H1 (cell line): ENCODE measurements around the gene UMAD1. TPM values are rescaled to one million over a fixed set of nuclear protein-coding genes. Genes with fewer than 3 reads are reported as not detected.

Source experiments
- CTCF ChIA-PET: fragments of 300-600 bp; sonication (Branson Sonifier 250); formaldehyde crosslinking; loops from one replicate; lab custom pipeline; 2021; ENCODE audit not compliant: partially characterized antibody; lab: Charles Lee
- POLR2A ChIA-PET: fragments of 300-600 bp; sonication (Branson Sonifier 250); formaldehyde crosslinking; loops from one replicate; lab custom pipeline; 2021; ENCODE audit warnings: inconsistent platforms; ENCODE audit not compliant: partially characterized antibody; lab: Charles Lee
- DNase-seq, 2 experiments: peaks; one replicate each; pipeline versions ENCODE4 v3.0.0 to v3.0.0-alpha.2; 2010 to 2022; ENCODE audit warnings: low spot score in 2 of 2, low read depth in 1 of 2, mixed read lengths in 1 of 2
- FAIRE-seq: peaks from 2 replicates; lab custom pipeline; 2011; peaks lifted over from hg19 to GRCh38; lab: Jason Lieb, UNC
- H2AFZ ChIP-seq: 2 replicates; pipeline ENCODE4 v1.8.1; 2012; ENCODE audit warnings: low read length, inconsistent platforms
- H2AK5ac ChIP-seq: 2 replicates; pipeline ENCODE4 v1.6.1; 2013; ENCODE audit warnings: low read depth, low read length
- H2BK120ac ChIP-seq: replicated peaks from 2 replicates; pipeline ENCODE3; 2013; ENCODE audit warnings: low read depth, low read length, inconsistent platforms
- H2BK12ac ChIP-seq: 2 replicates; pipeline ENCODE4 v1.6.1; 2013; ENCODE audit warnings: low read depth, low read length
- H2BK15ac ChIP-seq: 2 replicates; pipeline ENCODE4 v1.6.1; 2013; ENCODE audit warnings: low read length
- H2BK20ac ChIP-seq: 2 replicates; pipeline ENCODE4 v1.6.1; 2013; ENCODE audit warnings: low read length
- H2BK5ac ChIP-seq: 2 replicates; pipeline ENCODE4 v1.6.1; 2013; ENCODE audit warnings: low read depth, low read length
- H3K14ac ChIP-seq: 2 replicates; pipeline ENCODE4 v1.6.1; 2013; ENCODE audit warnings: inconsistent platforms; ENCODE audit not compliant: insufficient read length
- H3K18ac ChIP-seq: 2 replicates; pipeline ENCODE4 v1.6.1; 2013; ENCODE audit warnings: low read length; ENCODE audit errors: extremely low read depth
- H3K23ac ChIP-seq: 2 replicates; pipeline ENCODE4 v1.6.1; 2013; ENCODE audit warnings: inconsistent platforms; ENCODE audit not compliant: insufficient read length
- H3K23me2 ChIP-seq: 2 replicates; pipeline ENCODE4 v1.6.1; 2013; ENCODE audit warnings: low read depth, low read length
- H3K27ac ChIP-seq: 2 replicates; pipeline ENCODE4 v1.6.1; 2011; ENCODE audit warnings: low read depth, low read length, inconsistent platforms
- H3K27me3 ChIP-seq, 4 experiments: replicated peaks in 1 of 4; 1 replicate in 1 of 4; 2 replicates in 3 of 4; pipeline versions ENCODE4 v1.6.1 to v1.8.1; 2011 to 2013; ENCODE audit warnings: low read length in 3 of 4, mild to moderate bottlenecking in 3 of 4, inconsistent platforms in 2 of 4, mixed read lengths in 2 of 4, moderate library complexity in 1 of 4; ENCODE audit not compliant: control insufficient read depth in 3 of 4, insufficient read depth in 3 of 4; ENCODE audit errors: extremely low read depth in 1 of 4
- H3K36me3 ChIP-seq, 4 experiments: 2 replicates each; pipeline versions ENCODE4 v1.6.1 to v1.8.1; 2011 to 2013; ENCODE audit warnings: mild to moderate bottlenecking in 4 of 4, low read length in 3 of 4, moderate library complexity in 2 of 4, control low read depth in 1 of 4, inconsistent platforms in 1 of 4; ENCODE audit not compliant: insufficient read depth in 4 of 4, control insufficient read depth in 2 of 4
- H3K4ac ChIP-seq: replicated peaks from 2 replicates; pipeline ENCODE3; 2013; ENCODE audit warnings: low read length, low read depth, mixed read lengths, inconsistent platforms; ENCODE audit not compliant: insufficient read length
- H3K4me1 ChIP-seq, 4 experiments: replicated peaks in 1 of 4; 1 replicate in 1 of 4; 2 replicates in 3 of 4; pipeline versions ENCODE4 v1.6.1 to v1.8.1; 2011 to 2013; ENCODE audit warnings: low read length in 3 of 4, inconsistent platforms in 2 of 4, mixed read lengths in 1 of 4; ENCODE audit not compliant: insufficient read depth in 4 of 4, control insufficient read depth in 3 of 4
- H3K4me2 ChIP-seq, 2 experiments: 2 replicates each; pipeline versions ENCODE4 v1.6.1 to v1.8.1; 2011 to 2013; ENCODE audit warnings: low read depth in 2 of 2, low read length in 2 of 2, control low read depth in 1 of 2, inconsistent platforms in 1 of 2, mild to moderate bottlenecking in 1 of 2; ENCODE audit not compliant: insufficient read depth in 1 of 2
- H3K4me3 ChIP-seq, 4 experiments: fragments of 200-600, 300-600 bp in 1 of 4; sonication (generic), shearing (Covaris generic), sonication (Bioruptor Twin) in 1 of 4; 2 replicates each; pipeline versions ENCODE4 v1.5.1 to v1.8.1; 2011 to 2016; ENCODE audit warnings: low read length in 4 of 4, low read depth in 3 of 4, control low read depth in 2 of 4, inconsistent platforms in 2 of 4, mild to moderate bottlenecking in 2 of 4, mixed read lengths in 1 of 4, moderate library complexity in 1 of 4; ENCODE audit not compliant: insufficient read depth in 2 of 4; ENCODE audit errors: extremely low read depth in 1 of 4
- H3K56ac ChIP-seq: replicated peaks from 2 replicates; pipeline ENCODE3; 2013; ENCODE audit warnings: low read depth, mild to moderate bottlenecking, mixed read lengths, low read length, inconsistent platforms; ENCODE audit not compliant: insufficient read length
- H3K79me1 ChIP-seq: 2 replicates; pipeline ENCODE4 v1.6.1; 2013; ENCODE audit warnings: low read depth, low read length, control low read depth
- H3K79me2 ChIP-seq, 2 experiments: 2 replicates each; pipeline versions ENCODE4 v1.6.1 to v1.8.1; 2012 to 2013; ENCODE audit warnings: low read length in 2 of 2, mild to moderate bottlenecking in 2 of 2, inconsistent platforms in 1 of 2; ENCODE audit not compliant: insufficient read depth in 2 of 2, control insufficient read depth in 1 of 2
- H3K9ac ChIP-seq, 4 experiments: replicated peaks in 1 of 4; 1 replicate in 1 of 4; 2 replicates in 3 of 4; pipeline versions ENCODE4 v1.6.1 to v1.8.1; 2011 to 2013; ENCODE audit warnings: low read depth in 3 of 4, low read length in 3 of 4, control low read depth in 2 of 4, mild to moderate bottlenecking in 2 of 4, moderate library complexity in 2 of 4, inconsistent platforms in 1 of 4; ENCODE audit errors: extremely low read depth in 1 of 4
- H3K9me3 ChIP-seq, 2 experiments: 2 replicates each; pipeline versions ENCODE4 v1.6.1 to v1.8.1; 2012 to 2013; ENCODE audit warnings: mild to moderate bottlenecking in 2 of 2, moderate library complexity in 2 of 2, control low read depth in 1 of 2, inconsistent platforms in 1 of 2, low read depth in 1 of 2, low read length in 1 of 2, mixed read lengths in 1 of 2; ENCODE audit not compliant: insufficient read depth in 2 of 2
- H4K20me1 ChIP-seq, 2 experiments: replicated peaks in 1 of 2; 2 replicates each; pipeline versions ENCODE3 to v1.8.1; 2011 to 2013; ENCODE audit warnings: inconsistent platforms in 2 of 2, low read length in 2 of 2, mild to moderate bottlenecking in 1 of 2; ENCODE audit not compliant: insufficient read depth in 2 of 2, control insufficient read depth in 1 of 2
- H4K5ac ChIP-seq: 2 replicates; pipeline ENCODE4 v1.6.1; 2013; ENCODE audit warnings: low read length, low read depth, mixed read lengths, inconsistent platforms; ENCODE audit not compliant: insufficient read length
- H4K8ac ChIP-seq: 2 replicates; pipeline ENCODE4 v1.8.0; 2013; ENCODE audit warnings: mild to moderate bottlenecking, moderate library complexity, low read length, inconsistent platforms; ENCODE audit not compliant: insufficient read depth; ENCODE audit errors: extremely low read depth
- H4K91ac ChIP-seq: replicated peaks from 2 replicates; pipeline ENCODE3; 2013; ENCODE audit warnings: low read length, mixed read lengths, inconsistent platforms; ENCODE audit not compliant: insufficient read length
- CBX8 ChIP-seq: fragments of 300-800, 300-1000 bp; sonication (generic); IDR thresholded peaks from 2 replicates; pipeline ENCODE4 v1.7.1; 2016; ENCODE audit warnings: low read depth, low read length, borderline replicate concordance
- CTCF ChIP-seq, 3 experiments: IDR thresholded peaks; 1 replicate in 2 of 3; 2 replicates in 1 of 3; pipeline versions ENCODE4 v1.5.1 to v1.6.1; 2011; ENCODE audit warnings: low read length in 3 of 3, mild to moderate bottlenecking in 3 of 3, inconsistent platforms in 2 of 3, low read depth in 1 of 3, moderate library complexity in 1 of 3; ENCODE audit not compliant: insufficient read depth in 1 of 3; ENCODE audit errors: control extremely low read depth in 1 of 3
- EGR1 ChIP-seq: IDR thresholded peaks from 2 replicates; pipeline ENCODE4 v1.6.1; 2011; ENCODE audit warnings: low read depth, low read length, borderline replicate concordance
- GABPA ChIP-seq: IDR thresholded peaks from 2 replicates; pipeline ENCODE4 v1.6.1; 2011; ENCODE audit warnings: mild to moderate bottlenecking, low read length, moderate library complexity, borderline replicate concordance; ENCODE audit not compliant: insufficient read depth
- JUN ChIP-seq: IDR thresholded peaks from 2 replicates; pipeline ENCODE4 v1.6.1; 2011; ENCODE audit warnings: low read depth, mild to moderate bottlenecking, improper control_type of control experiment, low read length
- POLR2A ChIP-seq, 2 experiments: IDR thresholded peaks; 1 replicate in 1 of 2; 2 replicates in 1 of 2; pipeline ENCODE4 v1.6.1; 2011; ENCODE audit warnings: low read depth in 2 of 2, low read length in 2 of 2, mild to moderate bottlenecking in 2 of 2; ENCODE audit errors: control extremely low read depth in 1 of 2
- SAP30 ChIP-seq: fragments of 300-600 bp; sonication (generic); IDR thresholded peaks from 2 replicates; pipeline ENCODE4 v1.7.1; 2012; ENCODE audit warnings: low read length, moderate library complexity, mild to moderate bottlenecking, inconsistent platforms; ENCODE audit not compliant: insufficient read depth, insufficient replicate concordance
- SIRT6 ChIP-seq: IDR thresholded peaks from one replicate; pipeline ENCODE4 v1.7.1; 2012; ENCODE audit warnings: low read length, inconsistent platforms
- SP2 ChIP-seq: IDR thresholded peaks from 2 replicates; pipeline ENCODE4 v1.6.1; 2012; ENCODE audit warnings: mild to moderate bottlenecking, low read length, inconsistent platforms
- SRF ChIP-seq: IDR thresholded peaks from 2 replicates; pipeline ENCODE4 v1.6.1; 2011; ENCODE audit warnings: mild to moderate bottlenecking, low read depth, low read length, moderate library complexity
- USF2 ChIP-seq: IDR thresholded peaks from 2 replicates; pipeline ENCODE4 v1.6.1; 2011; ENCODE audit warnings: low read length, improper control_type of control experiment
- polyA plus RNA-seq, 7 experiments: library from polyadenylated mRNA; depleted of rRNA in 3 of 7; stranded (reverse) in 5 of 7; unstranded in 2 of 7; fragments of >200 nt in 5 of 7; fragments of 200-250 nt in 2 of 7; gene quantifications; 1 replicate in 5 of 7; 2 replicates in 1 of 7; 4 replicates in 1 of 7; pipeline versions ENCODE4 v1.2.1 to v1.2.3, GENCODE V29; 2011 to 2013; ENCODE audit warnings: missing spikeins in 2 of 7, mixed read lengths in 2 of 7
- total RNA-seq: library from RNA; stranded (reverse); fragmentation: NEBNext Ultra II Directional; extraction: Animal tissue kit (Norgen Biotek cat#: 25700); gene quantifications from 2 replicates; pipeline ENCODE4 v1.2.1, GENCODE V29; 2021
- TF ChIP-seq, protein P1 (sequence below): IDR thresholded peaks from 2 replicates; pipeline ENCODE4 v1.6.1; 2012; ENCODE audit warnings: inconsistent platforms

The UMAD1 gene
- total and polyA plus RNA-seq, 2 of the 8 experiments (the other 6 are each of a cell fraction or from before 2014, with no cell fraction given) = 10.4 to 12.3 TPM

DNA sequence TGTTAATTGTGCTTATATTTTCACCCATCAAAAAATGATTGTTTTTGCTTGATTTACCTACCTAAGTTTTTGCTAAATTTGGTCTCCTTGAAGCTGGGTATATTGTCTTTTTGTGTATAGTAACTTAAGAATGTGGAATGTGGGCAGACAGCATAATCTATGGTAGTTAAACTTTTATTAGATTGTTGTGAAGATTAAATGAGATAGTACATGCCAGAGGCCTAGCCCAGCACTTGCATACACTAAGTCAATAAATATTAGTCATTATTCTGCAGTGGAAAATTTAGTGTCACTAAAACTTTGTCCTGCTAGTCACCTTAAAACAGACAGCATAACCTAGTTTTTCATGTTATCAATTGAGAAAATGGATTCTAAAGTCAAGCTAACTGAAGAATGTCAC, 97.1 kb downstream of the UMAD1 start:
- no peak overlapping the region for H3K4me2 ChIP-seq
- H3K23me2 ChIP-seq = no peaks in the 10 kb centered on the region
- no peak overlapping the region for H3K27ac ChIP-seq
- TF ChIP-seq, protein P1, sequence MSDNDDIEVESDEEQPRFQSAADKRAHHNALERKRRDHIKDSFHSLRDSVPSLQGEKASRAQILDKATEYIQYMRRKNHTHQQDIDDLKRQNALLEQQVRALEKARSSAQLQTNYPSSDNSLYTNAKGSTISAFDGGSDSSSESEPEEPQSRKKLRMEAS = no peak
- TF ChIP-seq EGR1 (no peak), POLR2A (IDR thresholded peaks at IDR 0.05; ENCODE audit: control extremely low read depth in 1 of 2, low read depth in 2 of 2, low read length in 2 of 2) (no peak), SRF (no peak), CTCF (IDR thresholded peaks at IDR 0.05; ENCODE audit: control extremely low read depth in 1 of 3, insufficient read depth in 1 of 3, low read depth in 1 of 3, low read length in 3 of 3) (no peak), SIRT6 (no peak), SAP30 (no peak), CBX8 (no peak), GABPA (no peak), USF2 (no peak), SP2 (no peak), JUN (no peak)

More for the DNA sequence above, 97.1 kb downstream of the UMAD1 start:
- ChIA-PET POLR2A (no interaction called here), CTCF (no interaction called here)
- Histone ChIP-seq H2BK120ac (no peak overlapping the region), H4K91ac (no peak overlapping the region), H3K36me3 (no peaks in the 10 kb centered on the region), H2BK20ac (no peak overlapping the region), H3K9ac (no peak overlapping the region), H2AK5ac (no peak overlapping the region), H3K4me1 (peaks cover 0 to 7% (median 3%) of the 10 kb centered on the region in 4 experiments; a peak in 1 of 7 replicates), H3K23ac (no peak overlapping the region), H4K8ac (no peak overlapping the region), H3K4me3 (no peak overlapping the region), H4K20me1 (no peaks in the 10 kb centered on the region), H2BK15ac (no peak overlapping the region), H2BK12ac (no peak overlapping the region), H3K79me1 (no peaks in the 10 kb centered on the region), H4K5ac (no peak overlapping the region), H3K14ac (no peak overlapping the region), H3K9me3 (no peaks in the 10 kb centered on the region; a peak in 1 of 4 replicates), H3K18ac (no peak overlapping the region), H3K4ac (no peak overlapping the region), H2AFZ (no peak overlapping the region), H2BK5ac (no peak overlapping the region), H3K27me3 (no peaks in the 10 kb centered on the region), H3K79me2 (no peaks in the 10 kb centered on the region), H3K56ac (no peak overlapping the region)
- FAIRE-seq (no peak), DNase-seq (no peak)
